ENCODE data around the gene HSPA12B. TPM values are rescaled to one million over a fixed set of nuclear protein-coding genes. Genes with fewer than 3 reads are reported as not detected.

HSPA12B gene
- polyA plus RNA-seq, 2 of the 4 experiments (the other 2 are of a cell fraction): 0.37 to 1.2 TPM

- Histone ChIP-seq H3K4me1 (no peaks in the 10 kb centered on the region), H3K4me3 (no peak overlapping the region), H3K4me2 (no peak overlapping the region), H3K27ac (no peak overlapping the region), H3K9me3 (no peaks in the 10 kb centered on the region)
- ATAC-seq (no peak), FAIRE-seq (peak; percentile 28), DNase-seq (ENCODE audit: low read depth in 1 of 2, low spot score in 1 of 2) (no peak)
- CTCF ChIA-PET: interaction anchor here (1.0 to 72.1 kb wide), 3 partner anchors 24 to 123 kb away, joined by 3 to 2233 read pairs (median 2233); partner anchors contain the start of genes ADAM33, ADISSP, GFRA4 and HSPA12B
- no peak for TF ChIP-seq CBX8 (IDR thresholded peaks at IDR 0.05)
- no peak for TF ChIP-seq HES2 (IDR thresholded peaks at IDR 0.05)
- TF ChIP-seq CTCF (IDR thresholded peaks at IDR 0.05): no peak
- no peak for TF ChIP-seq HDAC2 (IDR thresholded peaks at IDR 0.05)
- no peak for TF ChIP-seq POLR2A (IDR thresholded peaks at IDR 0.05; ENCODE audit: low read length)
- no peak for TF ChIP-seq FOSB (CRISPR knock-in tag; IDR thresholded peaks at IDR 0.05)
- TF ChIP-seq MAFK (IDR thresholded peaks at IDR 0.05; ENCODE audit: partially characterized antibody): no peak
- TF ChIP-seq ZFP36 (IDR thresholded peaks at IDR 0.05; ENCODE audit: borderline replicate concordance, partially characterized antibody): no peak
- no peak for TF ChIP-seq PBX3 (IDR thresholded peaks at IDR 0.05)
- no peak for TF ChIP-seq NPAS2 (CRISPR knock-in tag; IDR thresholded peaks at IDR 0.05; ENCODE audit: borderline replicate concordance)
- TF ChIP-seq ZSCAN20 (CRISPR knock-in tag; IDR thresholded peaks at IDR 0.05): no peak
- TF ChIP-seq TFCP2L1 (CRISPR knock-in tag; IDR thresholded peaks at IDR 0.05): no peak
- TF ChIP-seq GATA3 (IDR thresholded peaks at IDR 0.05; ENCODE audit: borderline replicate concordance): no peak
- POLR2A ChIA-PET: no interaction called here
- WGBS (ENCODE audit: missing lambda C conversion rate): 72% methylated on average over 11 of the region's 11 CpGs
Observed at GRCh38 chr20:3702611-3703391, 29.7 kb upstream of the HSPA12B start.

GRCh38 chr20:3704087-3704486 lies 28.4 kb upstream of the HSPA12B start:
- ChIA-PET CTCF (interaction anchor here (1.0 to 72.1 kb wide), 4 partner anchors 26 to 114 kb away, joined by 3 to 2233 read pairs (median 1118); partner anchors contain the start of genes ADAM33, ADISSP, CENPB and GFRA4), POLR2A (no interaction called here)
- H3K4me2 ChIP-seq: no peak overlapping the region
- H3K4me1 ChIP-seq: no peaks in the 10 kb centered on the region
- DNase-seq (ENCODE audit: low read depth in 1 of 2, low spot score in 1 of 2) (no peak), ATAC-seq (no peak), FAIRE-seq (no peak)
- TF ChIP-seq HOXB5 (CRISPR knock-in tag; IDR thresholded peaks at IDR 0.05): no peak
- TF ChIP-seq ZSCAN20 (CRISPR knock-in tag; IDR thresholded peaks at IDR 0.05): no peak
- no peak for TF ChIP-seq PBX3 (IDR thresholded peaks at IDR 0.05)
- TF ChIP-seq GATA3 (IDR thresholded peaks at IDR 0.05; ENCODE audit: borderline replicate concordance): no peak
- no peak for TF ChIP-seq RFX5 (IDR thresholded peaks at IDR 0.05)
- no peak for TF ChIP-seq EHMT2 (IDR thresholded peaks at IDR 0.05; ENCODE audit: low read depth)
- TF ChIP-seq BHLHE40 (IDR thresholded peaks at IDR 0.05; ENCODE audit: low read depth, low read length): no peak
- TF ChIP-seq HOXA7 (CRISPR knock-in tag; IDR thresholded peaks at IDR 0.05): no peak
- TF ChIP-seq NFE2L2 (conservative IDR thresholded peaks at IDR 0.05; ENCODE audit: low read length): no peak
- TF ChIP-seq ELK1 (IDR thresholded peaks at IDR 0.05; ENCODE audit: low read depth, low read length): no peak
- no peak for TF ChIP-seq MAFK (IDR thresholded peaks at IDR 0.05; ENCODE audit: partially characterized antibody)
- no peak for TF ChIP-seq CEBPB (IDR thresholded peaks at IDR 0.05)
- TF ChIP-seq HDAC2 (IDR thresholded peaks at IDR 0.05): no peak
- TF ChIP-seq ESRRA (IDR thresholded peaks at IDR 0.05; ENCODE audit: borderline replicate concordance, low read length): no peak
- TF ChIP-seq JUN (IDR thresholded peaks at IDR 0.05): no peak
- no peak for TF ChIP-seq KDM5A (IDR thresholded peaks at IDR 0.05)
- no peak overlapping the region for H3K4me3 ChIP-seq
- 14% methylated on average over 5 of the region's 5 CpGs for WGBS (ENCODE audit: missing lambda C conversion rate)
- H3K27ac ChIP-seq: no peak overlapping the region
- H3K9me3 ChIP-seq: no peaks in the 10 kb centered on the region
